ENCODE results near the gene RHBDL2.
A peak's percentile ranks its signal among the peaks of the same experiment; 100 is the strongest.
"Not testable (repeated sequence)": the region's sequence is repeated elsewhere in the genome, so short reads cannot be mapped to it uniquely, and the experiment has no call there.

Gene RHBDL2

GRCh38 chr1:38852780-38853179 is 88.8 kb downstream of the RHBDL2 start:
- TF ChIP-seq POLR2AphosphoS5 (IDR thresholded peaks at IDR 0.05; ENCODE audit: low read depth) = no peak
- TF ChIP-seq, protein P1, sequence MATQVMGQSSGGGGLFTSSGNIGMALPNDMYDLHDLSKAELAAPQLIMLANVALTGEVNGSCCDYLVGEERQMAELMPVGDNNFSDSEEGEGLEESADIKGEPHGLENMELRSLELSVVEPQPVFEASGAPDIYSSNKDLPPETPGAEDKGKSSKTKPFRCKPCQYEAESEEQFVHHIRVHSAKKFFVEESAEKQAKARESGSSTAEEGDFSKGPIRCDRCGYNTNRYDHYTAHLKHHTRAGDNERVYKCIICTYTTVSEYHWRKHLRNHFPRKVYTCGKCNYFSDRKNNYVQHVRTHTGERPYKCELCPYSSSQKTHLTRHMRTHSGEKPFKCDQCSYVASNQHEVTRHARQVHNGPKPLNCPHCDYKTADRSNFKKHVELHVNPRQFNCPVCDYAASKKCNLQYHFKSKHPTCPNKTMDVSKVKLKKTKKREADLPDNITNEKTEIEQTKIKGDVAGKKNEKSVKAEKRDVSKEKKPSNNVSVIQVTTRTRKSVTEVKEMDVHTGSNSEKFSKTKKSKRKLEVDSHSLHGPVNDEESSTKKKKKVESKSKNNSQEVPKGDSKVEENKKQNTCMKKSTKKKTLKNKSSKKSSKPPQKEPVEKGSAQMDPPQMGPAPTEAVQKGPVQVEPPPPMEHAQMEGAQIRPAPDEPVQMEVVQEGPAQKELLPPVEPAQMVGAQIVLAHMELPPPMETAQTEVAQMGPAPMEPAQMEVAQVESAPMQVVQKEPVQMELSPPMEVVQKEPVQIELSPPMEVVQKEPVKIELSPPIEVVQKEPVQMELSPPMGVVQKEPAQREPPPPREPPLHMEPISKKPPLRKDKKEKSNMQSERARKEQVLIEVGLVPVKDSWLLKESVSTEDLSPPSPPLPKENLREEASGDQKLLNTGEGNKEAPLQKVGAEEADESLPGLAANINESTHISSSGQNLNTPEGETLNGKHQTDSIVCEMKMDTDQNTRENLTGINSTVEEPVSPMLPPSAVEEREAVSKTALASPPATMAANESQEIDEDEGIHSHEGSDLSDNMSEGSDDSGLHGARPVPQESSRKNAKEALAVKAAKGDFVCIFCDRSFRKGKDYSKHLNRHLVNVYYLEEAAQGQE (IDR thresholded peaks at IDR 0.05; ENCODE audit: insufficient replicate concordance, low read depth) = no peak
- TF ChIP-seq SPI1 (IDR thresholded peaks at IDR 0.05; ENCODE audit: borderline replicate concordance, low read depth) = no peak
- TF ChIP-seq GABPA (IDR thresholded peaks at IDR 0.05; ENCODE audit: low read depth) = no peak
- TF ChIP-seq CTCF (IDR thresholded peaks at IDR 0.05; ENCODE audit: insufficient read depth, low read length) = no peak
- no peaks in the 10 kb centered on the region for H3K27me3 ChIP-seq (ENCODE audit: insufficient read depth, poor library complexity, severe bottlenecking)
- no peak for DNase-seq (ENCODE audit: low read depth in 1 of 2, low spot score in 1 of 2)
- no peak overlapping the region for H3K4me3 ChIP-seq (replicated peaks; ENCODE audit: insufficient read depth, low read length)
- H3K27ac ChIP-seq (replicated peaks) = no peak overlapping the region

DNA sequence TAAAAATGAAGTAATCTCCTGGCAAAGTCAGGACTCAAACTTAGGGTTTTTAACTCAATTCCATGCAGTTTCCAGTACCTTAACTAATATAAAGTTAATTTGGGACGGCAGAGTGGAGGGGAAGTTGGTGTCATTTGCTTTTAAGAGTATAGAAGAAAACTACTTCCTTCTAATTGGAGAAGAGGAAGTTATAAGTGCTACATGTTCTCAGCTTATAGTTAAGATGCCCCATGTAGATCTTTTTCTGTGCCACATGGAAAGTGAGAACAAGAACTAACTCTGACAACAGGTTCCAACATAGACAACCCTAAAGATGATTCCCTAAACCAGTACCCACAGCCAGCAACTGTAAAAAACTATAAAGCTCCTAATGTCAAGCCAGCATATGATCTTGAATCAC is 93.6 kb downstream of the RHBDL2 start:
- TF ChIP-seq CTCF (IDR thresholded peaks at IDR 0.05; ENCODE audit: insufficient read depth, low read length) = no peak
- peak; percentile 44; the same call in 1 of the 2 replicates for TF ChIP-seq SPI1 (IDR thresholded peaks at IDR 0.05; ENCODE audit: borderline replicate concordance, low read depth)
- H3K4me3 ChIP-seq (replicated peaks; ENCODE audit: insufficient read depth, low read length) = no peak overlapping the region
- H3K27ac ChIP-seq (replicated peaks) = peak overlapping the region; percentile 49
- DNase-seq (ENCODE audit: low read depth in 1 of 2, low spot score in 1 of 2) = peak; percentile 37 to 48
- H3K27me3 ChIP-seq (ENCODE audit: insufficient read depth, poor library complexity, severe bottlenecking) = no peaks in the 10 kb centered on the region

GRCh38 chr1:38846210-38846609 is 95.4 kb downstream of the RHBDL2 start:
- DNase-seq (ENCODE audit: low read depth in 1 of 2, low spot score in 1 of 2) = no peak
- Histone ChIP-seq H3K4me3 (replicated peaks; ENCODE audit: insufficient read depth, low read length) (no peak overlapping the region), H3K27me3 (ENCODE audit: insufficient read depth, poor library complexity, severe bottlenecking) (no peaks in the 10 kb centered on the region), H3K27ac (replicated peaks) (no peak overlapping the region)
- TF ChIP-seq POLR2AphosphoS5 (IDR thresholded peaks at IDR 0.05; ENCODE audit: low read depth) (no peak), CTCF (IDR thresholded peaks at IDR 0.05; ENCODE audit: insufficient read depth, low read length) (no peak), SPI1 (IDR thresholded peaks at IDR 0.05; ENCODE audit: borderline replicate concordance, low read depth) (no peak), GABPA (IDR thresholded peaks at IDR 0.05; ENCODE audit: low read depth) (no peak)
- TF ChIP-seq, protein P1 (IDR thresholded peaks at IDR 0.05; ENCODE audit: insufficient replicate concordance, low read depth) = no peak

DNA sequence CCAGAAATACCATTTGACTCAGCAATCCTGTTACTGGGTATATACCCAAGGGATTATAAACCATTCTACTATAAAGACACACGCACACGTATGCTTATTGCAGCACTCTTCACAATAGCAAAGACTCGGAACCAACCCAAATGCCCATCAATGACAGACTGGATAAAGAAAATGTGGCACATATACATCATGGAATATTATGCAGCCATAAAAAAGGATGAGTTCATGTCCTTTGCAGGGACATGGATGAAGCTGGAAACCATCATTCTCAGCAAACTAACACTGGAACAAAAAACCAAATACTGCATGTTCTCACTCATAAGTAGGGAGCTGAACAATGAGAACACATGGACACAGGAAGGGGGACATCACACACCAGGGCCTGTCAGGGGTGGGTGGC is 96.5 kb downstream of the RHBDL2 start:
- H3K27me3 ChIP-seq (ENCODE audit: insufficient read depth, poor library complexity, severe bottlenecking); DNase-seq (ENCODE audit: low read depth in 1 of 2, low spot score in 1 of 2); H3K4me3 ChIP-seq (replicated peaks; ENCODE audit: insufficient read depth, low read length); H3K27ac ChIP-seq (replicated peaks): not testable (repeated sequence)
